Ovary (tissue), 9 donors: ENCODE data around the gene MKRN2OS. TPM values are rescaled to one million over a fixed set of nuclear protein-coding genes. Genes with fewer than 3 reads are reported as not detected.

Experiments used
- DNase-seq, 5 donors: peaks; one replicate each; pipeline ENCODE4 v3.0.0-alpha.2; 2019 to 2020
- H3K27ac ChIP-seq, 2 donors: fragments of 200-600 bp; one replicate each; pipeline versions ENCODE4 v1.5.1 to v1.8.0; 2019 to 2022
- H3K27me3 ChIP-seq: fragments of 200-600 bp; one replicate; pipeline ENCODE4 v1.8.0; 2022
- H3K36me3 ChIP-seq: fragments of 200-600 bp; sonication (generic); one replicate; pipeline ENCODE4 v1.5.1; 2019
- H3K4me1 ChIP-seq: one replicate; pipeline ENCODE4 v1.8.1; 2013; ENCODE audit warnings: mild to moderate bottlenecking, moderate library complexity; ENCODE audit not compliant: insufficient read depth
- H3K4me3 ChIP-seq: fragments of 200-600 bp; sonication (generic); one replicate; pipeline ENCODE4 v1.5.1; 2017
- H3K9me3 ChIP-seq, 2 donors: fragments of 200-600 bp in 1 of 2; sonication (generic) in 1 of 2; one replicate each; pipeline versions ENCODE4 v1.5.1 to v1.8.1; 2013 to 2019; ENCODE audit warnings: mild to moderate bottlenecking in 1 of 2, moderate library complexity in 1 of 2
- EP300 ChIP-seq: sonication (generic); formaldehyde crosslinking; IDR thresholded peaks from one replicate; pipeline ENCODE4 v1.6.1; 2017; ENCODE audit warnings: antibody characterized with exemption
- POLR2A ChIP-seq: fragments of 450-650 bp; IDR thresholded peaks from one replicate; pipeline ENCODE4 v1.6.1; 2017; ENCODE audit warnings: antibody characterized with exemption, mild to moderate bottlenecking, moderate library complexity
- WGBS, 3 donors: extraction: QIAGEN DNeasy Blood & Tissue Kit in 1 of 3; methylation state at CpG; one replicate each; pipeline versions ENCODE4 v1.1.5 to v1.1.7; 2013 to 2017; 5-methylcytosine and 5-hydroxymethylcytosine counted together
- intact Hi-C, 4 donors: fragments of 100-400 bp; cut with DNase I; formaldehyde crosslinking; loops; one replicate each; pipeline versions ENCODE4 v1.11.0 to v1.15.1; 2022 to 2023
- polyA plus RNA-seq, 2 donors: library from polyadenylated mRNA; stranded (reverse); fragments of 200-250 nt in 1 of 2; fragments of 350-450 nt in 1 of 2; fragmentation: Illumina TruSeq in 1 of 2; extraction: RNeasy Lipid Tissue Mini Kit (QIAGEN cat#74804) in 1 of 2; gene quantifications; one replicate each; pipeline ENCODE4 v1.2.3, GENCODE V29; 2013 to 2014
- total RNA-seq, 7 donors: library from RNA; depleted of rRNA in 2 of 7; stranded (reverse); fragments of >200 nt in 2 of 7; fragmentation: NEBNext Ultra II Directional in 3 of 7; extraction: Animal tissue kit (Norgen Biotek cat#: 25700) in 3 of 7; gene quantifications; one replicate each; pipeline versions ENCODE4 v1.1.0 to v1.2.4, GENCODE V29; 2016 to 2023
- TF ChIP-seq, protein P1 (sequence below), 3 donors: fragments of 450-650 bp in 2 of 3; fragments of 200-600 bp in 1 of 3; IDR thresholded peaks; one replicate each; pipeline versions ENCODE4 v1.5.1 to v1.8.0; 2016 to 2022; ENCODE audit warnings: antibody characterized with exemption in 3 of 3, mild to moderate bottlenecking in 1 of 3
- donor health status: DM: no; HTN: no; CAD: no; lungs with moderate emphysema.
- donor health status: DM: no; HTN: no; CAD: no.
- donor health status: Bipolar disorder and iron deficiency.
- donor health status: DM: yes; HTN: yes; CAD: no.
- donor health status: DM: no; HTN: no; CAD: no.
- donor health status: DM: yes; HTN: yes; CAD: no.

The MKRN2OS gene
- total and polyA plus RNA-seq, 9 donors: 0.27 to 1.1 TPM; not detected in 7

- no peaks in the 10 kb centered on the region for H3K36me3 ChIP-seq
- intact Hi-C loops: no loop called here
- H3K4me3 ChIP-seq: no peak overlapping the region
- TF ChIP-seq, protein P1, sequence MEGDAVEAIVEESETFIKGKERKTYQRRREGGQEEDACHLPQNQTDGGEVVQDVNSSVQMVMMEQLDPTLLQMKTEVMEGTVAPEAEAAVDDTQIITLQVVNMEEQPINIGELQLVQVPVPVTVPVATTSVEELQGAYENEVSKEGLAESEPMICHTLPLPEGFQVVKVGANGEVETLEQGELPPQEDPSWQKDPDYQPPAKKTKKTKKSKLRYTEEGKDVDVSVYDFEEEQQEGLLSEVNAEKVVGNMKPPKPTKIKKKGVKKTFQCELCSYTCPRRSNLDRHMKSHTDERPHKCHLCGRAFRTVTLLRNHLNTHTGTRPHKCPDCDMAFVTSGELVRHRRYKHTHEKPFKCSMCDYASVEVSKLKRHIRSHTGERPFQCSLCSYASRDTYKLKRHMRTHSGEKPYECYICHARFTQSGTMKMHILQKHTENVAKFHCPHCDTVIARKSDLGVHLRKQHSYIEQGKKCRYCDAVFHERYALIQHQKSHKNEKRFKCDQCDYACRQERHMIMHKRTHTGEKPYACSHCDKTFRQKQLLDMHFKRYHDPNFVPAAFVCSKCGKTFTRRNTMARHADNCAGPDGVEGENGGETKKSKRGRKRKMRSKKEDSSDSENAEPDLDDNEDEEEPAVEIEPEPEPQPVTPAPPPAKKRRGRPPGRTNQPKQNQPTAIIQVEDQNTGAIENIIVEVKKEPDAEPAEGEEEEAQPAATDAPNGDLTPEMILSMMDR (IDR thresholded peaks at IDR 0.05): no peak
- DNase-seq: no peak
- no peak overlapping the region for H3K27ac ChIP-seq
- no peaks in the 10 kb centered on the region for H3K9me3 ChIP-seq
- H3K27me3 ChIP-seq: no peaks in the 10 kb centered on the region
- 78 to 88% (median 88%) methylated on average over 6 of the region's 6 CpGs for WGBS, 3 donors
- H3K4me1 ChIP-seq: peaks cover 2% of the 10 kb centered on the region
Observed at GRCh38 chr3:12518261-12519028, 26.9 kb downstream of the MKRN2OS start.

DNA sequence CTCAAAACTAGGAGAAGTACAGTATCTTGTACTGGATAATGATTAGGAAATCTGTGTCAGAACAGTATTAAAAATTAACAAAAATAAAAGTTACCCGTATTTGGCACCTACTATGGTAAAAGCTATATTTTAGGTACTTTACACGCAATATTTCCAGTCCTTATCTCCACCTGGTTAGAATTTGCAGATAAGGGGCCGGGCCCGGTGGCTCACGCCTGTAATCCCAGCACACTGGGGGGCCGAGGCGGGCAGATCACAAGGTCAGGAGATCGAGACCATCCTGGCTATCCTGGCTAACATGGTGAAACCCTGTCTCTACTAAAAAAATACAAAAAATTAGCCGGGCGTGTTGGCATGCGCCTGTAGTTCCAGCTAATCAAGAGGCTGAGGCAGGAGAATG, 28.4 kb downstream of the MKRN2OS start:
- intact Hi-C loops: no loop called here
- TF ChIP-seq, protein P1 (IDR thresholded peaks at IDR 0.05): no peak
- no peak for TF ChIP-seq EP300
- TF ChIP-seq POLR2A: no peak
- Histone ChIP-seq H3K4me3 (no peak overlapping the region), H3K9me3 (no peaks in the 10 kb centered on the region), H3K36me3 (no peaks in the 10 kb centered on the region), H3K27me3 (no peaks in the 10 kb centered on the region), H3K4me1 (peaks cover 2% of the 10 kb centered on the region), H3K27ac (no peak overlapping the region)
- no peak for DNase-seq
- WGBS, 3 donors: 86 to 91% (median 89%) methylated on average over 11 of the region's 11 CpGs

DNA sequence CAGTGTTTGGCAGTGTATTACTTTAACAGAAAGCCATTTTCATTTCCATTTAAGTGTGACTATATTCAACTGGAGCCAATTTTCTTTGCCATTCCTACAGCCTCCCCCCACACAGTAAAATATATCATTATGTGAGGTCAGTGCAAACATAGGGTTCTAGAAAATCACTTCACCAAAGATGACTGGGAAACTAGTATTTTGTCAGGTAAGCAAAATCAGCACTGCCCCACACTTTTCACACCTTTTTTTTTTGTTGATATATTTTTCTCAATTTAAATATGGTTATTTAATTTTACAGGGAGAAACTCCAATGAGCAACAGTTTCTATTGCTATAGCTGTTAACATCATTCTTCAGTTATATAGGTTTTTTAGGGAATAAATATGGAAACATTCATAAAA, 29.7 kb downstream of the MKRN2OS start:
- no peaks in the 10 kb centered on the region for H3K9me3 ChIP-seq
- no peaks in the 10 kb centered on the region for H3K36me3 ChIP-seq
- DNase-seq: no peak
- H3K4me1 ChIP-seq: peaks cover 2% of the 10 kb centered on the region
- intact Hi-C loops: no loop called here
- no peak overlapping the region for H3K27ac ChIP-seq
- no peak overlapping the region for H3K4me3 ChIP-seq
- no peaks in the 10 kb centered on the region for H3K27me3 ChIP-seq
- TF ChIP-seq EP300 (no peak), POLR2A (no peak)
- TF ChIP-seq, protein P1 (IDR thresholded peaks at IDR 0.05): no peak

- 89 to 90% (median 89%) methylated on average over 5 of the region's 5 CpGs for WGBS, 3 donors
- H3K4me3 ChIP-seq: no peak overlapping the region
- H3K4me1 ChIP-seq: peaks cover 6% of the 10 kb centered on the region
- TF ChIP-seq EP300: no peak
- TF ChIP-seq, protein P1 (IDR thresholded peaks at IDR 0.05): no peak
- no peak for TF ChIP-seq POLR2A
- no peak for DNase-seq
- H3K36me3 ChIP-seq: no peaks in the 10 kb centered on the region
- intact Hi-C loops: no loop called here
- no peaks in the 10 kb centered on the region for H3K9me3 ChIP-seq
- H3K27me3 ChIP-seq: no peaks in the 10 kb centered on the region
- no peak overlapping the region for H3K27ac ChIP-seq
Observed at GRCh38 chr3:12513694-12514446, 31.4 kb downstream of the MKRN2OS start.
